ENCODE data around the gene CDK2. TPM values are rescaled to one million over a fixed set of nuclear protein-coding genes. Genes with fewer than 3 reads are reported as not detected.

CDK2 gene
- total RNA-seq, 1 donor from 2014 or later: 82.8 TPM

- Mint-ChIP-seq H3K36me3 (peaks cover 15% of the 10 kb centered on the region), H3K27me3 (no peaks in the 10 kb centered on the region), H3K4me3 (peak overlapping the region; percentile 93), H3K4me1 (ENCODE audit: unreplicated experiment) (peaks cover 39% of the 10 kb centered on the region), H3K27ac (peak overlapping the region; percentile 92), H3K9me3 (no peaks in the 10 kb centered on the region)
- peak; percentile 81 for DNase-seq (ENCODE audit: extremely low spot score, unreplicated experiment)
- TF ChIP-seq CTCF (conservative IDR thresholded peaks at IDR 0.05): no peak
Measured at GRCh38 chr12:56007564-56008559, 41.2 kb downstream of the CDK2 start.

- DNase-seq (ENCODE audit: extremely low spot score, unreplicated experiment): no peak
- TF ChIP-seq CTCF (conservative IDR thresholded peaks at IDR 0.05): no peak
- peak overlapping the region; percentile 46 for H3K27ac Mint-ChIP-seq
- no peaks in the 10 kb centered on the region for H3K27me3 Mint-ChIP-seq
- peaks cover 8% of the 10 kb centered on the region for H3K36me3 Mint-ChIP-seq
- H3K4me1 Mint-ChIP-seq (ENCODE audit: unreplicated experiment): peaks cover 51% of the 10 kb centered on the region
- peak overlapping the region; percentile 63 for H3K4me3 Mint-ChIP-seq
- no peaks in the 10 kb centered on the region for H3K9me3 Mint-ChIP-seq
Measured at GRCh38 chr12:56010111-56010570, 43.5 kb downstream of the CDK2 start.

- DNase-seq (ENCODE audit: extremely low spot score, unreplicated experiment): no peak
- Mint-ChIP-seq H3K9me3 (no peaks in the 10 kb centered on the region), H3K4me1 (ENCODE audit: unreplicated experiment) (peaks cover 59% of the 10 kb centered on the region), H3K4me3 (no peak overlapping the region), H3K36me3 (peaks cover 7% of the 10 kb centered on the region), H3K27me3 (no peaks in the 10 kb centered on the region), H3K27ac (no peak overlapping the region)
- TF ChIP-seq CTCF (conservative IDR thresholded peaks at IDR 0.05): no peak
Measured at GRCh38 chr12:56011509-56012090, 45.0 kb downstream of the CDK2 start.

- TF ChIP-seq CTCF (conservative IDR thresholded peaks at IDR 0.05): no peak
- no peak for DNase-seq (ENCODE audit: extremely low spot score, unreplicated experiment)
- Mint-ChIP-seq H3K9me3 (no peaks in the 10 kb centered on the region), H3K27me3 (no peaks in the 10 kb centered on the region), H3K27ac (peak overlapping the region; percentile 71), H3K36me3 (peaks cover 13% of the 10 kb centered on the region), H3K4me1 (ENCODE audit: unreplicated experiment) (peaks cover 55% of the 10 kb centered on the region), H3K4me3 (peak overlapping the region; percentile 48)
Measured at GRCh38 chr12:56013482-56013881, 46.9 kb downstream of the CDK2 start.

GRCh38 chr12:56014205-56014604 is 47.6 kb downstream of the CDK2 start:
- Mint-ChIP-seq H3K9me3 (no peaks in the 10 kb centered on the region), H3K4me1 (ENCODE audit: unreplicated experiment) (peaks cover 57% of the 10 kb centered on the region), H3K27me3 (no peaks in the 10 kb centered on the region), H3K36me3 (peaks cover 13% of the 10 kb centered on the region), H3K4me3 (peak overlapping the region; percentile 55), H3K27ac (peak overlapping the region; percentile 93)
- no peak for DNase-seq (ENCODE audit: extremely low spot score, unreplicated experiment)
- TF ChIP-seq CTCF (conservative IDR thresholded peaks at IDR 0.05): no peak

Data from type B pancreatic cell (in vitro differentiated cells).